ENCODE results near the gene HIRA. TPM values are rescaled to one million over a fixed set of nuclear protein-coding genes. Genes with fewer than 3 reads are reported as not detected.

HIRA gene
- total and polyA plus RNA-seq, 9 of the 15 experiments (the other 6 are each of a cell fraction or from before 2014, with no cell fraction given) = 0.96 to 132 (median 58.4) TPM

DNA sequence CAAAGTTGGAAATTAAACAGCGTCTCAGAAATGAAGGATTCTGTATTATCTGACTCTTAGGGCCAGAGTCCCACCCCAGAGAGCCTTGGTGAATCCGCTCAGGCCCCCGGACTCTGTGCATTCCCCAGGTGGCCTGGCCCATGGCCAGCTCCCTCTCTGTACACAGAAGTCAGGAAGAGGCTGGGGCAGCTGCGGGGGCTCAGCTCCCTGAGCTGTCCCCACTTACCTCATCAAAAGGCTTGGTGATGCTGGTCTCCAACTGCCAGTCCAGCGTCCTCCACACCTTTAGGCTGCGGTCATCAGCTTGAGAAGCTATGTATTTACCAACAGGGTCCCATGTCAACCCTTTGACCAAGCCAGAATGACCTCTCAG, 35.0 kb downstream of the HIRA start:
- 0 out of 2 replicates have a peak, but pooled peaks cover 5% of the 10 kb centered on the region for H4K20me1 ChIP-seq (replicated peaks; ENCODE audit: control insufficient read depth, insufficient read depth, low read length)
- ATAC-seq (peak; percentile 26), DNase-seq (ENCODE audit: extremely low read depth in 1 of 4, low spot score in 3 of 4) (peak in 2 of 4 experiments; percentile 71 to 87), FAIRE-seq (no peak)
- peak overlapping the region; percentile 73 for H3K27ac ChIP-seq (ENCODE audit: extremely low read depth, low read depth, low read length)
- H3K4me3 ChIP-seq = no peak overlapping the region
- intact Hi-C loops (cut with micrococcal nuclease) (loop anchor here (5.0 to 10.0 kb wide), 2 partner anchors 81 to 228 kb away; partner anchors contain the start of genes CDC45 and UFD1), in situ Hi-C loops (cut with MboI) (no loop called here)
- no TSS peak for BruUV-seq (replicated peaks)
- peaks cover 11% of the 10 kb centered on the region for H3K9me1 ChIP-seq (ENCODE audit: control insufficient read depth, insufficient read depth, low read length)
- H3K4me2 ChIP-seq (ENCODE audit: insufficient read depth, low read length) = peak overlapping the region; percentile 48
- H3K27me3 ChIP-seq (ENCODE audit: control insufficient read depth in 2 of 2, insufficient read depth in 2 of 2, low read length in 2 of 2) = no peaks in the 10 kb centered on the region
- ChIA-PET POLR2A (interaction anchor here (0.6 to 15.8 kb wide), 26 partner anchors 9 to 626 kb away, joined by 3 to 245 read pairs (median 6); partner anchors contain the start of genes C22orf39, CDC45, HIRA and MRPL40), CTCF (ENCODE audit: low intra/inter-chr PET ratio) (interaction anchor here (1.0 kb wide), 1 partner anchor 233 kb away, joined by 3 read pairs; no protein-coding TSS in a partner anchor)
- no peaks in the 10 kb centered on the region for H3K9me3 ChIP-seq (replicated peaks; ENCODE audit: control insufficient read depth, insufficient read depth, low read depth, low read length)
- peaks cover 15% of the 10 kb centered on the region; the same call in 2 of the 3 replicates for H3K79me2 ChIP-seq (ENCODE audit: control insufficient read depth, insufficient read depth, low read length)
- H3K36me3 ChIP-seq (ENCODE audit: control insufficient read depth, insufficient read depth, low read length) = peaks cover 94% of the 10 kb centered on the region
- H3K4me1 ChIP-seq (replicated peaks in 1 of 2; ENCODE audit: control insufficient read depth in 2 of 2, insufficient read depth in 2 of 2, low read length in 2 of 2) = peaks cover 31 to 32% of the 10 kb centered on the region in 2 experiments
- H3K9ac ChIP-seq (ENCODE audit: insufficient read depth in 1 of 2, low read depth in 2 of 2, low read length in 2 of 2) = peak overlapping the region; percentile 54 to 80
- peak overlapping the region; percentile 2; the same call in 1 of the 2 replicates for H2AFZ ChIP-seq (ENCODE audit: low read depth, low read length)
- TF ChIP-seq HSF4 (CRISPR knock-in tag; IDR thresholded peaks at IDR 0.05; ENCODE audit: borderline replicate concordance) (peak; percentile 81; the same call in 1 of the 2 replicates), ZKSCAN8 (CRISPR knock-in tag; IDR thresholded peaks at IDR 0.05) (0 out of 2 replicates have a peak, but pooled peaks have one; percentile 62), CHD1 (IDR thresholded peaks at IDR 0.05; ENCODE audit: low read length) (no peak), RFX7 (CRISPR knock-in tag; IDR thresholded peaks at IDR 0.05) (peak; percentile 53; the same call in 1 of the 2 replicates), TOE1 (IDR thresholded peaks at IDR 0.05; ENCODE audit: borderline replicate concordance) (no peak), TOE1 (CRISPR knock-in tag; IDR thresholded peaks at IDR 0.05; ENCODE audit: borderline replicate concordance, low read depth) (peak; percentile 17; the same call in 1 of the 2 replicates), CAMTA2 (CRISPR knock-in tag; conservative IDR thresholded peaks at IDR 0.05) (0 out of 2 replicates have a peak, but pooled peaks have one; percentile 84), ZFP30 (CRISPR knock-in tag; IDR thresholded peaks at IDR 0.05; ENCODE audit: borderline replicate concordance) (0 out of 2 replicates have a peak, but pooled peaks have one; percentile 9), LEF1 (IDR thresholded peaks at IDR 0.05) (no peak)
- TF ChIP-seq, protein P1, sequence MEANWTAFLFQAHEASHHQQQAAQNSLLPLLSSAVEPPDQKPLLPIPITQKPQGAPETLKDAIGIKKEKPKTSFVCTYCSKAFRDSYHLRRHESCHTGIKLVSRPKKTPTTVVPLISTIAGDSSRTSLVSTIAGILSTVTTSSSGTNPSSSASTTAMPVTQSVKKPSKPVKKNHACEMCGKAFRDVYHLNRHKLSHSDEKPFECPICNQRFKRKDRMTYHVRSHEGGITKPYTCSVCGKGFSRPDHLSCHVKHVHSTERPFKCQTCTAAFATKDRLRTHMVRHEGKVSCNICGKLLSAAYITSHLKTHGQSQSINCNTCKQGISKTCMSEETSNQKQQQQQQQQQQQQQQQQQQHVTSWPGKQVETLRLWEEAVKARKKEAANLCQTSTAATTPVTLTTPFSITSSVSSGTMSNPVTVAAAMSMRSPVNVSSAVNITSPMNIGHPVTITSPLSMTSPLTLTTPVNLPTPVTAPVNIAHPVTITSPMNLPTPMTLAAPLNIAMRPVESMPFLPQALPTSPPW (CRISPR knock-in tag; IDR thresholded peaks at IDR 0.05) = peak; percentile 3; the same call in 1 of the 2 replicates
- TF ChIP-seq, protein P2, sequence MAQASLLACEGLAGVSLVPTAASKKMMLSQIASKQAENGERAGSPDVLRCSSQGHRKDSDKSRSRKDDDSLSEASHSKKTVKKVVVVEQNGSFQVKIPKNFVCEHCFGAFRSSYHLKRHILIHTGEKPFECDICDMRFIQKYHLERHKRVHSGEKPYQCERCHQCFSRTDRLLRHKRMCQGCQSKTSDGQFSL (CRISPR knock-in tag; IDR thresholded peaks at IDR 0.05) = no peak
- TF ChIP-seq, protein P2 (tag; IDR thresholded peaks at IDR 0.05) = 0 out of 4 replicates have a peak, but pooled peaks of 1 of the 2 experiments have one; percentile 4
- WGBS (ENCODE audit: insufficient coverage, low coverage, missing lambda C conversion rate) = 44% methylated on average over 6 of the region's 6 CpGs
